ENCODE measurements around the gene KRTAP12-4. TPM values are rescaled to one million over a fixed set of nuclear protein-coding genes. Genes with fewer than 3 reads are reported as not detected.

The KRTAP12-4 gene
- polyA plus RNA-seq, 1 experiment: not detected

DNA sequence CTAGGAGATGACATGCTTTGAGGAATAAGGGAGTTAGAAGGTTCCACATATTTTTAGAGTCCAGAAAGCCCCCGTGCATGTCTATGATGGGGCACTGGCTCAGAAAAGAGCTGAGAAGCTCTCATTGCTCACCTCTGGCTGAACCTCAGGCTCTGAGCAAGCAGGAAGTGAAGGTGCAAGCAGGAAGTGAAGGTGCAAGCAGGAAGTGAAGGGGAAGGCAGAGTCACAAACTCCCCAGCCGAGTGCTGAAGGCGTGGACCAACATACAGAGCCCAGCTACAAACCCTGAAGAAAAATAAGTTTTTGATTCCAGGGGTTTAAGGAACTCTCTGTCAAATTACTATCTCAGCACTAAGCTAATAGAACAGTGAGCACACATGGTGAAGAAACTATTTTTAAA lies 35.5 kb downstream of the KRTAP12-4 start:
- Histone ChIP-seq H3K36me3 (ENCODE audit: control insufficient read depth, insufficient read depth, low read length) (no peaks in the 10 kb centered on the region), H3K4me3 (ENCODE audit: low read depth, low read length) (no peak overlapping the region), H3K27me3 (ENCODE audit: control insufficient read depth, insufficient read depth, low read length) (no peaks in the 10 kb centered on the region)
- ChIA-PET POLR2A (no interaction called here), CTCF (interaction anchor here (1.0 kb wide), 1 partner anchor 174 kb away, joined by 6 read pairs; no protein-coding TSS in a partner anchor)
- no peak for TF ChIP-seq CTCF (IDR thresholded peaks at IDR 0.05; ENCODE audit: insufficient read depth, low read depth, low read length)
- DNase-seq (ENCODE audit: low read depth): no peak

DNA sequence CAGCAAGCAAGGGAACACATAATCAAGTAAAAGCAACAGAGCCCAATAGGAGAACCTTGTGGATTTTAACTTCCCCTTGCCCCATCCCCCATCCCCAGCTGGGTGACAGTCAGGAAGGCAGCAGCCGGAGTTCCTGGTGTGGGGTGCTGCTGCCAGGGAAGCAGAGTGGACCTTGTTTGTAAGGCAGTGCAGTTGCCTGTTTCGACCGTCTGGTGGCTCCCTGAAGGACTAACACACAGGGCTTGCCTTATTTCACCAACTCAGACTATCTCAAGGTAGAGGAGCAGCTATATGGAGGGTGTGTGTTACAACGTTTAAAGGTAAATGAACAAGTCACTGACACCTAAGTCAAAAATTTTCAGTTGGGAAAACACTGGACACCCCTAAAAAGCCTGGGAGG lies 36.0 kb downstream of the KRTAP12-4 start:
- H3K36me3 ChIP-seq (ENCODE audit: control insufficient read depth, insufficient read depth, low read length): no peaks in the 10 kb centered on the region
- DNase-seq (ENCODE audit: low read depth): no peak
- ChIA-PET CTCF (interaction anchor here (1.0 kb wide), 1 partner anchor 175 kb away, joined by 6 read pairs; no protein-coding TSS in a partner anchor), POLR2A (no interaction called here)
- no peak; the same call in 1 of the 2 replicates for TF ChIP-seq CTCF (IDR thresholded peaks at IDR 0.05; ENCODE audit: insufficient read depth, low read depth, low read length)
- no peaks in the 10 kb centered on the region for H3K27me3 ChIP-seq (ENCODE audit: control insufficient read depth, insufficient read depth, low read length)
- no peak overlapping the region for H3K4me3 ChIP-seq (ENCODE audit: low read depth, low read length)

- ChIA-PET CTCF (no interaction called here), POLR2A (no interaction called here)
- Histone ChIP-seq H3K4me3 (ENCODE audit: low read depth, low read length) (no peak overlapping the region), H3K36me3 (ENCODE audit: control insufficient read depth, insufficient read depth, low read length) (no peaks in the 10 kb centered on the region), H3K27me3 (ENCODE audit: control insufficient read depth, insufficient read depth, low read length) (no peaks in the 10 kb centered on the region)
- no peak for TF ChIP-seq CTCF (IDR thresholded peaks at IDR 0.05; ENCODE audit: insufficient read depth, low read depth, low read length)
- DNase-seq (ENCODE audit: low read depth): no peak
Measured at GRCh38 chr21:44617071-44617501, 37.4 kb downstream of the KRTAP12-4 start.

GRCh38 chr21:44616591-44616926 lies 37.9 kb downstream of the KRTAP12-4 start:
- Histone ChIP-seq H3K36me3 (ENCODE audit: control insufficient read depth, insufficient read depth, low read length) (no peaks in the 10 kb centered on the region), H3K4me3 (ENCODE audit: low read depth, low read length) (no peak overlapping the region), H3K27me3 (ENCODE audit: control insufficient read depth, insufficient read depth, low read length) (no peaks in the 10 kb centered on the region)
- no peak for DNase-seq (ENCODE audit: low read depth)
- CTCF ChIA-PET: no interaction called here
- POLR2A ChIA-PET: no interaction called here
- TF ChIP-seq CTCF (IDR thresholded peaks at IDR 0.05; ENCODE audit: insufficient read depth, low read depth, low read length): no peak

GRCh38 chr21:44615911-44616590 lies 38.4 kb downstream of the KRTAP12-4 start:
- no peak for DNase-seq (ENCODE audit: low read depth)
- CTCF ChIA-PET: no interaction called here
- no peaks in the 10 kb centered on the region for H3K36me3 ChIP-seq (ENCODE audit: control insufficient read depth, insufficient read depth, low read length)
- H3K27me3 ChIP-seq (ENCODE audit: control insufficient read depth, insufficient read depth, low read length): no peaks in the 10 kb centered on the region
- TF ChIP-seq CTCF (IDR thresholded peaks at IDR 0.05; ENCODE audit: insufficient read depth, low read depth, low read length): no peak
- POLR2A ChIA-PET: no interaction called here
- no peak overlapping the region for H3K4me3 ChIP-seq (ENCODE audit: low read depth, low read length)
